ENCODE measurements around the gene ADK.

The ADK gene

GRCh38 chr10:74662635-74663034 lies 511.6 kb downstream of the ADK start:
- no peak for DNase-seq (ENCODE audit: low read depth, low spot score)

- no peak for DNase-seq (ENCODE audit: low read depth, low spot score)
Measured at GRCh38 chr10:74669210-74669609, 518.2 kb downstream of the ADK start.

GRCh38 chr10:74671716-74672115 lies 520.7 kb downstream of the ADK start:
- DNase-seq (ENCODE audit: low read depth, low spot score), result no peak

DNA sequence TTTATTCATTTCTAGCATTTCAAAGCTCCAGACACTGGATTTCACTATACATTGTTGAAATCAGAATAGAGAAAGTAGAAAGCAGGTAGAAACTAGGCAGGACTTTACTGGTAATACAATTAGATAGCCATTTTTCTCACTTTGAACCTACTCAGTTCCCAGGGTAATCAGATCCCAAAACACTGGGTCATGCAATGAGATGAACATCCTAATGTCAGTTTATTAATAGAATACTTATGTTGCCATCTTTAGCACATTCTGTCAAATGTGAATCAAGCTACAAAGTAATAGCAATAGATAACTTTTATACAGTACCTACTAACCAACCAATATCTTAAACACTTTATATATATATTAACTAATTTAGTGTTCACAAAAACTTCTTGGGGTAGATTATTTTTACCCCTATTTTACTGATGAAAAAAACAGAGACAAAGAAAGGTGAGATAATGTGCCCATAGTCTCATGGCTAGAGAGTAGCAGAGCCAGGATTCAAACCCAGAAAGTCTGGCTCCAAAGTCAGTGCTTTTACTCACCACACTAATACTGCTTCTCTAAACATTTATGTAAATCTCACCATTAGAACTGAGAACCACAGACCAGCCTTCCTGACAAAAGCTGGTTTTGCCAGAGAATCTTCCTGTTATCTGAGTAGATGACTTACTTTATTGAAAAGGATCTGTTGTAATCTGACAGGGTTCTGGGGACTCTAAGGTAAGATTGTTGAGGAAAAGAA lies 521.6 kb downstream of the ADK start:
- no peak for DNase-seq (ENCODE audit: low read depth, low spot score)

DNA sequence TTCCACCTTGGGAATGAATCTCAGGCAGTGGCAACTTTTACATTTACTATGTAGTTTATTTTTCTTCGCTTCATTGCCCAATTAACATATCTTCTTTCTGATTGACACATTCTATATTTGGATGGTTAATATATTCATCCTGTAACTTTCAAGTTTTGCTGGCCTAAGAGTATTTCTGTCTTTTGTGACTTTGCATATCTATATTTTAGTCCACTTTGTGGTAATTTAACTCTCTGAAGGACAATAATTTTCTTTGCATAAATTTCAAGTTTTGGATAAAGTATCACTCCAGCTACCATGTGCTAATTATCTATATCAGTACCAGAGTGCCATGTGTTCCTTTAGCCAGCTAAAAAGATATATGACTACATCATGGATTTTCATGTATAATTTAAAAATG lies 523.9 kb downstream of the ADK start:
- no peak for DNase-seq (ENCODE audit: low read depth, low spot score)

- no peak for DNase-seq (ENCODE audit: low read depth, low spot score)
Measured at GRCh38 chr10:74675484-74675883, 524.5 kb downstream of the ADK start.

DNA sequence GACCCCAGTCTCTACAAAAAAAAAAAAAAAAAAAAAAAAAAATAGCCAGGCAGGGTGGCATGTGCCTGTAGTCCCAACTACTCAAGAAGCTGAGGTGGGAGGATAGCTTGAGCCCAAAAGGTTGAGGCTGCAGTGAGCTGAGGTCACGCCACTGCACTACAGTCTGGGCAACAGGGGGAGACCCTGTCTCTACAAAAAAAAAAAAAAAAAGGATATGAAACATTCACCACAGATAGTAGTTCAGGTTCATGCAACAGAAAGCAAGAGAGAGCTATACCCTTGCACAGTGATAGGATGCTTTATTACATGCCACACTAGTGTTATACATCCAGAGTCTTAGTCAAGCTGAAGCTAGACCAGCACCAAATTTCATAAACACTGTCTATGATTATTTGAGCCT lies 526.9 kb downstream of the ADK start:
- DNase-seq (ENCODE audit: low read depth, low spot score), result no peak

- no peak for DNase-seq (ENCODE audit: low read depth, low spot score)
Measured at GRCh38 chr10:74681917-74682627, 531.1 kb downstream of the ADK start.

DNA sequence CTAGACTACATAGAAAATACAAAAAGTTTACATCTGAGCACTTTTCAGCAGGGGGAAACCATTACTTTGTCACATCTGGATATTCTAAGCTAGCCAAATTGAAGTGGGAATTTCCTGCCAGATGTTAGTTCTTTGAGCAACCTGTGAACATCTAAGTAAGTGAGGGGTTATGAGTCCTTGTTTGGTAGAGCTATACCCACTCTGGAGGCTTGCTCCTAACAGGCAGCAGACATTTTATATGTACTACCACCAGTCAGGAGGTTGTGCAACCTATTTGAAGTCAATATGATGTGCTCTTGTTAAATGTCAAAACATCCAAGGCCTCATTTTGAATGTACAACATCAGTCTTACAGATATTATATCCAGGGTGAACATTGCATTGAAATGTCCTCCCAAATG lies 532.0 kb downstream of the ADK start:
- DNase-seq (ENCODE audit: low read depth, low spot score), result no peak

DNA sequence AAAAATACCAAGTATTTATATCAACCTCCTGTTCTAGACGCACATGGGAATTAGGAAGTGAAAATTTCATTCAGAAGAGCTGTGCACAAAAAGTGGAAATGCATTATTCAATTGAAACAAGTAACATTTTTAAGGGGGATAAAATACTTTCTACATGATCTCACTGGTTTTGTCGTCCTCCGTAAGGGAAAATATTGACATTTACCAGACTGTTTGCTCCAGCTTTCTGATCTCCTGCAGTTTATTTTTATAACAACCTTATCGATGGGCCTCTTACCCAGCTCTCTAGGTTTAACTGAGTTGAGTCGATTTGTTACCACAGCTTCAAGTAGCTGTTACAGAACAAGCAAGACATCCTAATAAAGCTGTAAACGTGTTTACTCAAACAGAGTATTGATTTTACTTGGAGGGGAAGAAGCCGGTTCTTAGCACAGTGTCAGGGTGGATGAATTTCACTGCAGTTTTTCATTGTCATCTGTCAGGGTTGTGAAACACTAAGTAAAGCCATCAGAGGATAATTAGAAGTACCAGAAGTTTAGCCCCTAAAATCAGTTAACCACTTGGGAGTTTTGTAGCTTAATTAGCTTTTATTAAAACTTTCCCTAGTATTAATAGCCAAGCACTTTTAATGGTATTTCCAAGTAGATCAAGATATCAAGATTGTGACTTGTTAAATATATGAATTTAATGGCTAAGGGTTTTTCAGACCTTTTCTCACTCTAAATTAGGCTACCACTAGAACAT lies 532.8 kb downstream of the ADK start:
- no peak for DNase-seq (ENCODE audit: low read depth, low spot score)

- no peak for DNase-seq (ENCODE audit: low read depth, low spot score)
Measured at GRCh38 chr10:74684462-74684861, 533.4 kb downstream of the ADK start.

DNA sequence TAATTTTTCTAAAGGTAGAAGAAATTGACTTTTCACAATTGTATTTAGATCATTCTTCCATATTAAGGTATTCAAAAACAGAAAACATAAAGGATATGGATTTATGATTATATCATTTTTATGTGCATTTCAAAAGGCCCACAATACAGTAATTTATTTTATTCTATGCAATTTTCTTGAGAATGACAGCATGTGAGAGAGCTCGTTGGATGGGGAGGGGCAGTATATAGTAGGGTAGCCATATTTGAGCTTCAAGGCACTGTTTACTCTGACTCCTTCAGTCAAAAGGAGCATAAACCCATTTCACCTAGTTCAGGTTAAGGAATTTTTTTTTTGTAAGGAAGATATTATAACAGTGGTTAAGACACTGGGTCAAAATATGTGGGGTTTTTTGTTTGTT lies 534.5 kb downstream of the ADK start:
- no peak for DNase-seq (ENCODE audit: low read depth, low spot score)

- no peak for DNase-seq (ENCODE audit: low read depth, low spot score)
Measured at GRCh38 chr10:74690393-74690792, 539.4 kb downstream of the ADK start.

DNA sequence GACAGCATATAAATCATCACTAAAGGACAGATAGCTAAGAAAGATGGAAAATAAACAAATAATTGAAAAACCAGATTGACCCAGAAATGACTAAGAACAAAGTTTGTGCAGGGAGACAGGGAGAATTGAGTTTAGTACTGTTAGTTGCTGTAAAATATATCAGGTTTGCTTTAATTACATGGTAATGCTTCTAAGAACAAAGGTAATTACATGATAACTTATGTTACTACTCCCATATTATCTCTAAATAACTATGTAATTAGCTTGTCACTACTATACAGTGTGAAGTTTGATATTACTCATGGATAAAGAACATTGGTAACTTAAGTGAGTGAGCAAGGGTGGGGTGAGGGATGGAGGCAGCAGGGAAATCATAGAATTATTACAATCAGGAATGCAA lies 540.1 kb downstream of the ADK start:
- no peak for DNase-seq (ENCODE audit: low read depth, low spot score)

DNA sequence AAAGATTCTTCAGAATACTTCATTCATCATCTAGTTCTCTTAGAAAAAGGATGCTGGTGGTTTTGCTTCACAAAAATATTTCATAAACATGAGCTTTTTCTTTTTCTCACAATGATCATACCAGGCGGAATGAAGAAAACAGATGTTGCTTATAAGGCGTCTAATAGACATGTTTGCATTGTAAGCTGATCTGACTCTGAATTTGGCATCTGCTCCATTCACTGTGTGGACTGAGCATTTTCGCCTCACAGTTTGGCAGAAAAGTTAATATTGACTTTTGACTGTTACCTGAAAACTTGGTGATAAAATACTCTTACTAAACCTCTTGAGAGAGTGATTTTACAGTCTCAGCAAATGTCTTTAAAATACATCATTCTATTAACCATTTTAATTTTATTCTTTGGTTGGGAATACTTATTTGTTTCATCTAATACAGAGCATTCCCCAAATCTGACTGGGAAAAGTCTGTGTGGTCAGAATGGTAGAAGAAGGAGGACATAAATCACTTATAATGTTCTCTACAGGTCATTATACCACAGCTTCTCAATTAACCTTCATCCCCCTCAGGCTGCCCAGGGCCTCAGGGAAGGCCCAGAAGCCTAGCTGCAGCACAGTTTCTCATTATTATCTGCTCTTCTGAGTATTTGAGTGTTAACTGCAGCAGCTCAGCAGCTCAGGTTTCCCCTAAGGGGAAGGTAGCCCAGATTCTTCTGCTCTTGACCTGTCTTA lies 553.8 kb downstream of the ADK start:
- DNase-seq (ENCODE audit: low read depth, low spot score), result no peak

DNA sequence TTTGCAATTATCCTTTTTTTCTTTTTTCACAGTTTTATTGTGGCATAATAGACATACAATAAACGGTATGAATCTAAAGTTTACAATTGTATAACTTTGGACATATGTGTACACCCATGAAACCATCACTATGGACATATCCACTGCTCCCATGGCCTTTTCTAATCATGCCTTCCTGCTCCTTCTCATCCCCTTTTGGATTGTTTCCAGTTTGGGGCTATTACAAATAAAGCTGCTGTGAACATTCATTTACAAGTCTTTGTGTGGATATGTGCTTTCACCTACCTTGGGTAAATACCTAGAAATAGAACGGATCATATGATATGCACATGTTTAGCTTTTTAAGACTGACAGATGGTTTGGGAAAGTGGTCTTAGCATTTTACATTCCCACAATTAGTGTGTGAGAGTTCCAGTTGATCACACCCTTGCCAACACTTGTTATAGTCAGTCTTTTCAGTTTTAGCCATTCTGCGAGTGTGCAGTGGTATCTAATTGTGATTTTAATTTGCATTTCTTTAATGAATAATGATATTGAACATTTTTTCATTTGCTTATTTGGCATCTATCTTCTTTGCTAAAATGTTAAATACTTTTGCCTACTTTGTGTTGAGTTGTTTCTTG lies 554.4 kb downstream of the ADK start:
- DNase-seq (ENCODE audit: low read depth, low spot score), result no peak

DNA sequence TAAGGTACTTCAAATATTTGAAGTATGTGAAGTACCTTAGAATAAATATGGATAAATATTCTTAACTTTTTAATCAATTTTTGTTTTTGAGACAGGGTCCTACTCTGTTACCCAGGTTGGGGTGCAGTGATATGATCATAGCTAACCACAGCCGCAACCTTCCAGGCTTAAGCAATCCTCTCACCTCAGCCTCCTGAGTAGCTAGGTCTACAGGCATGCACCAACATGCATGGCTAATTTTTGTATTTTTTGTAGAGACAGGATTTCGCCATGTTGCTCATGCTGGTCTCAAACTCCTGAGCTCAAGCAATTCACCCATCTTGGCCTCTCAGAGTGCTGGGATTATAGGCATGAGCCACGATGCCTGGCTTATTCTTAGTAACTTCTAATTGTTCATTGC lies 555.9 kb downstream of the ADK start:
- DNase-seq (ENCODE audit: low read depth, low spot score), result no peak

DNA sequence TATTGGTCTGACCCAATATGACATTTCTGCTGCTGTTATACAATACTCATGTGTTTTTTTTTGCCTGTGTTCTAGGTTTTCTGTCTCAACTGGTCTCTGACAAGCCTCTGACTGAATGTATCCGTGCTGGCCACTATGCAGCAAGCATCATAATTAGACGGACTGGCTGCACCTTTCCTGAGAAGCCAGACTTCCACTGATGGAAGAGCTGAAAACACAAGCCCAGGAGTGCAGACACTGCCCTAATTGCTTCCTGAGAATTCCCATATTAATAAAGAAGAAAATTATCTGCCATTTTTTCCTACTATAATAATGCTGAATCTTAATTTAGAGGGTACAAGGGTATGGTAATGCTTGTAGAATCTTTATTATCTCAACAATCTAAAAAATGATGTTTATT lies 557.2 kb downstream of the ADK start:
- DNase-seq (ENCODE audit: low read depth, low spot score), result no peak

DNA sequence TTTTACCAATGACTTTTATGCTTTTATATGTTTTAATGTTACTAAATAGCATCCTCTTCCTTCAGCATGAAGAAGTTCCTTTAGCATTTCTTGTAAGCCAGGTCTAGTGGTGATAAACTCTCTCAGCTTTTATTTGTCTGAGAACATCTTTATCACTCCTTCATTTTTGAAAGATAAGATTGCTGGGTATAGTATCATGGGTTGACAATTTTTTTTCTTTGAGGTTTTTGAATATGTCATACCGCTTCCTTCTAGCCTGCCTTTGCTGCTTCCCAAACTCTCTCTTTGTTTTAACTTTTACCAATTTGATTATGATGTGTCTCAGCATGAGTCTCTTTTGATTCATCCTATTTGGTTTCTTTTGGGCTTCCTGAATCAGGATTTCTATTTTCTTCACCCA lies 567.2 kb downstream of the ADK start:
- DNase-seq (ENCODE audit: low read depth, low spot score), result no peak

GRCh38 chr10:74728225-74728624 lies 577.2 kb downstream of the ADK start:
- no peak for DNase-seq (ENCODE audit: low read depth, low spot score)

DNA sequence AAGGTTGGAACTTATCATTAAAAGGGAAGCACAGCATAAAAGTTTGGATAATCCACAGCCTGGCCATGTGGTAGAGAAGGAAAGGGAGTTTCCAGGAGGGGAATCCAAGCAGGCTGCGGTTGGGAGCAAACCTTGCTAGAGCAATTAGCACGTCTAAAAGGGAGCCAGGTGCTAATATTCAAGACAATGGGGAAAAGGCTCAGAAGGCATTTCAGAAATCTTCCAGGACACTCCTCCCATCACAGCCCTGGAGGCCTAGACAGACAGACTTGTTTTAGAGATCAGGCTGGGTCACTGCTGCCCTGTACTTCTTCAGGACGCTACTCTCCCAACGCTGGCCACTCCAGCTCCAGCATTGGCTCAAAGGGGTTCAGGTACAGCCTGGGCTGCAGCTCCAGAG lies 579.2 kb downstream of the ADK start:
- no peak for DNase-seq (ENCODE audit: low read depth, low spot score)

DNA sequence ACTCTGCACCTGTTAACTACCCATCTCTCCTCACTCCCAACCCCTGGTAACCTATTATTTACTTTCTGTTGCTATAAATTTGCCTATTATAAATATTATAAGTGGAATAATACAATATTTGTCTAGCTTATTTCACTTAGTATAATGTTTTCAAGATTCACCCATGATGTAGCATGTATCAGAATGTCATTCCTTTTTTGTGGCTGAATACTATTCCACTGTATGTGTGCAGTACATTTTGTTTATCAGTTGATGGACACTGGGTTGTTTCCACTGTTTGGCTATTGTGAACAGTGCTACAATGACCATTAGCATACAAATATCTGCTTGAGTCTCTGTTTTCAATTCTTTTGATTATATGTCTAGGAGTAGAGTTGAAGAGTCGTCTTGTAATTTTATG lies 582.6 kb downstream of the ADK start:
- no peak for DNase-seq (ENCODE audit: low read depth, low spot score)

Data from activated naive CD8-positive, alpha-beta T cell treated with anti-CD3 and anti-CD28 coated beads, Interleukin-2, amount 50 U/mL, for 16 hours (primary cell).